ENCODE measurements around the gene FBXL13.
"Not testable (repeated sequence)": the region's sequence is repeated elsewhere in the genome, so short reads cannot be mapped to it uniquely, and the experiment has no call there.

Gene FBXL13

DNA sequence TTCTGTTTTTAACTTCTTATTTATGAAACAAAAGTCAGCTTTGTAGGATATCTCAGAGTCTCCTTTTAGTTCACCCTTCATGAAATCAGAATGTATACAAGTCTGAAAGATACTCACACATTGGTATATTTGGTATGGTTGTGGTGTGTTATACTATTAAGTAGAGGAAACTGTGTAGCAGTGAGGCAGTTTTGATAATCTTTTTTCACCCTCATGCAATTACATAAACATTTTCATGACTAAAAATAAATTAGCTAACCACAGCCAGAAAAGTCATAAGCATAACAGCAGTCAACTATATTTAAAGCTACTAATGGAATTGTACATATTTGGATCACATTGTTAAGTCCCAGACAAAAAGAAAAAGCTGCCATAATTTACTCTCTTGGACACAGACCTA, 263.7 kb downstream of the FBXL13 start:
- no peaks in the 10 kb centered on the region for H3K79me2 ChIP-seq (ENCODE audit: insufficient read depth, low read depth)
- H3K36me3 ChIP-seq (ENCODE audit: insufficient read depth) = no peaks in the 10 kb centered on the region
- H2AFZ ChIP-seq (ENCODE audit: low read depth) = 0 out of 2 replicates have a peak overlapping the region, but pooled peaks have one; percentile 11
- peak overlapping the region; percentile 55 for H3K4me2 ChIP-seq
- H3K4me3 ChIP-seq (IDR thresholded peaks at IDR 0.05; ENCODE audit: insufficient read depth, low read depth, low read length) = no peak overlapping the region
- H3K9ac ChIP-seq = no peak overlapping the region
- H3K27me3 ChIP-seq (ENCODE audit: insufficient read depth, low read depth) = no peaks in the 10 kb centered on the region
- peak overlapping the region; percentile 42 for H3K27ac ChIP-seq
- no peaks in the 10 kb centered on the region for H4K20me1 ChIP-seq (ENCODE audit: insufficient read depth)
- peaks cover 49% of the 10 kb centered on the region for H3K4me1 ChIP-seq (ENCODE audit: low read depth, poor library complexity, severe bottlenecking)
- TF ChIP-seq, protein P1, sequence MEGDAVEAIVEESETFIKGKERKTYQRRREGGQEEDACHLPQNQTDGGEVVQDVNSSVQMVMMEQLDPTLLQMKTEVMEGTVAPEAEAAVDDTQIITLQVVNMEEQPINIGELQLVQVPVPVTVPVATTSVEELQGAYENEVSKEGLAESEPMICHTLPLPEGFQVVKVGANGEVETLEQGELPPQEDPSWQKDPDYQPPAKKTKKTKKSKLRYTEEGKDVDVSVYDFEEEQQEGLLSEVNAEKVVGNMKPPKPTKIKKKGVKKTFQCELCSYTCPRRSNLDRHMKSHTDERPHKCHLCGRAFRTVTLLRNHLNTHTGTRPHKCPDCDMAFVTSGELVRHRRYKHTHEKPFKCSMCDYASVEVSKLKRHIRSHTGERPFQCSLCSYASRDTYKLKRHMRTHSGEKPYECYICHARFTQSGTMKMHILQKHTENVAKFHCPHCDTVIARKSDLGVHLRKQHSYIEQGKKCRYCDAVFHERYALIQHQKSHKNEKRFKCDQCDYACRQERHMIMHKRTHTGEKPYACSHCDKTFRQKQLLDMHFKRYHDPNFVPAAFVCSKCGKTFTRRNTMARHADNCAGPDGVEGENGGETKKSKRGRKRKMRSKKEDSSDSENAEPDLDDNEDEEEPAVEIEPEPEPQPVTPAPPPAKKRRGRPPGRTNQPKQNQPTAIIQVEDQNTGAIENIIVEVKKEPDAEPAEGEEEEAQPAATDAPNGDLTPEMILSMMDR (conservative IDR thresholded peaks at IDR 0.05; ENCODE audit: low read depth, low read length) = no peak

DNA sequence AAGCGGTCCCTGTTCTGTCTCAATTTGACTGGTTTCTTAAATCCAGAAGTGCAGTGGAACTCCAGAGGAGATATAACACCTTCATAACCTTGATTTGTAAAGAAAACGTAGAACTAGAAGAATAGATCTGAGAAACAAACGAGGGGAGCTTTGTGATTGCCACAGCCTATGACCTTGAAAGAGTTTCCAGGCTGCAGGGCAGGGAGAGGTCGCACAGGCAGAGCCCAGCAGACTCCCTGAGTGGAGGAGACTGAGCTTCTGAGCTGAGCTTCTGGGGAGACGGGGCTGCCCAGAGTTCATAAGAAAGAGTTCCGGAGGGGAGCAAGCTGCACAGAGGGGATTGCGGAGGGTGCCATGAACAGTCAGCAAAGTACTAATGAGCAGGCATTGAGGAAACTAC, 268.0 kb downstream of the FBXL13 start:
- Histone ChIP-seq H3K79me2 (ENCODE audit: insufficient read depth, low read depth) (no peaks in the 10 kb centered on the region), H3K36me3 (ENCODE audit: insufficient read depth) (no peaks in the 10 kb centered on the region), H4K20me1 (ENCODE audit: insufficient read depth) (no peaks in the 10 kb centered on the region), H3K4me1 (ENCODE audit: low read depth, poor library complexity, severe bottlenecking) (peaks cover 20% of the 10 kb centered on the region), H3K27ac (no peak overlapping the region), H3K4me2 (no peak overlapping the region), H2AFZ (ENCODE audit: low read depth) (no peak overlapping the region), H3K27me3 (ENCODE audit: insufficient read depth, low read depth) (no peaks in the 10 kb centered on the region), H3K4me3 (IDR thresholded peaks at IDR 0.05; ENCODE audit: insufficient read depth, low read depth, low read length) (no peak overlapping the region), H3K9ac (no peak overlapping the region)
- TF ChIP-seq, protein P1 (conservative IDR thresholded peaks at IDR 0.05; ENCODE audit: low read depth, low read length) = no peak

DNA sequence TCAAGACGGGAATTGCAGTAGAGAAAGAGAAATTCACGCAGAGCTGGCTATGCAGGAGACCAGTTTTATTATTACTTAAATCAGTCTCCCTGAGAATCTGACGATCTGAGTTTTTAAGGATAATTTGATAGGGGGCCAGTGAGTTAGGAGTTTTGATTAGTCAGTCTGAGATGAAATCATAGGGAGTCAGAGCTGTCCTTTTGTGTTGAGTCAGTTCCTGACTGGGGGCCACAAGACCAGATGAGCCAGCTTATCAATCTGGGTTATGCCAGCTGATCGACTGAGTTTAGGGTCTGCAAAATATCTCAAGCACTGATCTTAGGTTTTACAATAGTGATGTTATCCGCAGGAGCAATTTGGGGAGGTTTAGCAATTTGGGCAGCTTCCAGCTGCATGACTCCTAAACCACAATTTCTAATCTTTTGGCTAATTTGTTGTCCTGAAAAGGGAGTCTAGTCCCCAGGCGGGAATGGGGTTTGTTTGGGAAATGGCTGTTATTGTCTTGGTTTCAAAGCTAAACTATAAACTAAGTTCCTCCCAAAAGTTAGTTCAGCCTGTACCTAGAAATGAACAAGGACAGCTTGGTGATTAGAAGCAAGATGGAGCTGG, 278.5 kb downstream of the FBXL13 start:
- H4K20me1 ChIP-seq (ENCODE audit: insufficient read depth); H3K4me1 ChIP-seq (ENCODE audit: low read depth, poor library complexity, severe bottlenecking); H3K27ac ChIP-seq; H3K27me3 ChIP-seq (ENCODE audit: insufficient read depth, low read depth); H3K79me2 ChIP-seq (ENCODE audit: insufficient read depth, low read depth); H3K36me3 ChIP-seq (ENCODE audit: insufficient read depth); H2AFZ ChIP-seq (ENCODE audit: low read depth); H3K4me2 ChIP-seq; H3K4me3 ChIP-seq (IDR thresholded peaks at IDR 0.05; ENCODE audit: insufficient read depth, low read depth, low read length); H3K9ac ChIP-seq: not testable (repeated sequence)

DNA sequence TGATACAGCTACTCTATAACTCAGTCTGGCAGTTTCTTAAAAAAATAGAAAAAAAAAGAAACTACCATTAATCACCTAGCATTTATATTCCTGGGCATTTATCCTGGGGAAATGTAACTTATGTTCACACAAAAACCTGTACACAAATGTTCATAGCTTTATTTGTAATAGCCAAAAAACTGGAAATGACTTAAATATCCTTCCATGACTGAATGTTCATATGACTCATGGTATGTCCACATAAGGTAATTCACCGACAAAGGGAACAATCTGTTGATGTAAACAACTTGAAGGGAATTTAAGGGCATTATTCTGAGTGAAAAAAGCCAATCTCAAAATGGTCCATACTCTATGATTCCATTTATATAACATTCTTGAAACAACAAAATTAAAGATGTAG, 280.0 kb downstream of the FBXL13 start:
- H3K4me3 ChIP-seq (IDR thresholded peaks at IDR 0.05; ENCODE audit: insufficient read depth, low read depth, low read length); H3K27me3 ChIP-seq (ENCODE audit: insufficient read depth, low read depth); H2AFZ ChIP-seq (ENCODE audit: low read depth); H3K79me2 ChIP-seq (ENCODE audit: insufficient read depth, low read depth); H3K4me2 ChIP-seq; H3K9ac ChIP-seq; H3K36me3 ChIP-seq (ENCODE audit: insufficient read depth); H4K20me1 ChIP-seq (ENCODE audit: insufficient read depth); H3K27ac ChIP-seq; H3K4me1 ChIP-seq (ENCODE audit: low read depth, poor library complexity, severe bottlenecking): not testable (repeated sequence)

DNA sequence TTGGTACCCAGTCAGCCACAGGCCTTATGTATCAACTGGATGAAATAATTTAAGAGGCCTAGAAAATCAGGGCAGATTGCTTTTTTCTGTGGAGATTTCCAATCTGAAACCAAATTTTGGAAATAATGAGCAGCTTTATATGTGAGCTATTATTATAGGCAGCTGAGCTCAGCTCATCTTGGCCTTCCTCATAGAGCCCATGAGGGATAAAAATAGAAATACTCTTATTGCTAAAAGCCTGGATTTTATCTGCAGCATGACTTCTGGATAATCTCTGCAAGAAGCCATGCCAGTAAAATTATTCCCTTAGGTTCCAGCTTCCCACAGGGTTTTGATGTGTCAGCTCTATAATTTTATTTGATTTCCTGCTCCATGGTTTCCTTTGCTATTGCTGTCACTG, 282.8 kb downstream of the FBXL13 start:
- H3K36me3 ChIP-seq (ENCODE audit: insufficient read depth); H3K27ac ChIP-seq; H3K4me1 ChIP-seq (ENCODE audit: low read depth, poor library complexity, severe bottlenecking); H3K27me3 ChIP-seq (ENCODE audit: insufficient read depth, low read depth); H3K9ac ChIP-seq; H3K4me2 ChIP-seq; H2AFZ ChIP-seq (ENCODE audit: low read depth); H3K4me3 ChIP-seq (IDR thresholded peaks at IDR 0.05; ENCODE audit: insufficient read depth, low read depth, low read length); H4K20me1 ChIP-seq (ENCODE audit: insufficient read depth); H3K79me2 ChIP-seq (ENCODE audit: insufficient read depth, low read depth): not testable (repeated sequence)

DNA sequence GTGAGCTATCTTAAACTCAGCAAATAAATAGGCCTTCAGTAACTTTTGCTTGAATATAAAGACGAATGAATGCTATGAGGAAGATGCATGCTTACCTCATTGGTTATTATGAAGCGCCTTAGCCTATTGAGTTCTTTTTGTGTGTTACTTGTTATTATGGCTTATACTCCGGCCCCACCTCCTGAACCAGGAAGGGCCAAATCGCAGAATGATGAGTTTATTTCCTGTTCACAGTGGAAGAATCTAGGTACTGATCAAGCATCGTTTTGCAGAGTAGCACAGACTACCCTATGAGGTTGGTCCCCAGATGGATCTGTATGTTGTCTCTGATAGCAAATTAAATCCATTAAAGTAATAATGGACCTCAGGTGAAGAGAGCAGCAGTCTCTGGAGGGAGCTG, 283.2 kb downstream of the FBXL13 start:
- not testable (repeated sequence) for H3K79me2 ChIP-seq (ENCODE audit: insufficient read depth, low read depth); H3K27ac ChIP-seq; H2AFZ ChIP-seq (ENCODE audit: low read depth); H3K4me1 ChIP-seq (ENCODE audit: low read depth, poor library complexity, severe bottlenecking); H3K27me3 ChIP-seq (ENCODE audit: insufficient read depth, low read depth); H4K20me1 ChIP-seq (ENCODE audit: insufficient read depth); H3K4me2 ChIP-seq; H3K4me3 ChIP-seq (IDR thresholded peaks at IDR 0.05; ENCODE audit: insufficient read depth, low read depth, low read length); H3K9ac ChIP-seq; H3K36me3 ChIP-seq (ENCODE audit: insufficient read depth)

DNA sequence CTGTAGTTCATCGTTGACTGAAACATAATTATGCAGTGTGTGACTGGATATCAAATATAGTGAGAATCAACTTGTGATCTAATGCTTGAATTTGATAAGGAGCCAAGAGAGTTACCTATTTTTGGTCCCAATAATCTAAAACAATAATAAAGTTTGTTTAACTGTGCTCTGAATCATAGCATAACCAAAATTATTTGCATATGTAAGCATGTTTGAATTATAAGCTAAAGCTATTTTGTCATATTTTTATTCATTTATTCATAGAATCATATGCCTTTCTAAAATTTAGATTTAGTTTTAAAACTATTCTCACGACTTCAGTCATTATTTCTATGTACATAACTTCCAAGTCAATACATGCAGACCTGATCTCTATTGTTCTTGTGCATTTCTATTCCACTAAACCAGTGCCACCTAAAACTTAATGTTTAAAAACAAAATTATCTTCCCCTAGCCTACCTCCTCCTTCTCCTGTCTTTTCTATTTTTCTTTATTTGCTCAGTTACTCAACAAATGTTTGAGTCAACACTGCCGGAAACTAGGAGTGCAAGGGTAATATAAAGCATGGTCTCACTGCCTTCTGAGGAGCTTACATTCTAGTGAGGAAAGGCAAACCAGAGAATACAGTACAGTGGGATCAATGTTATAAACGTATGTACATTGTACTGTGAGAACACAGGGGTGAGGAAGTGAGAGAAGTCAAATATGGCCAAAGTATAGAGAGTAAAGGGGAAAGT, 284.1 kb downstream of the FBXL13 start:
- not testable (repeated sequence) for H3K9ac ChIP-seq; H3K79me2 ChIP-seq (ENCODE audit: insufficient read depth, low read depth); H3K27me3 ChIP-seq (ENCODE audit: insufficient read depth, low read depth); H3K36me3 ChIP-seq (ENCODE audit: insufficient read depth); H3K27ac ChIP-seq; H3K4me3 ChIP-seq (IDR thresholded peaks at IDR 0.05; ENCODE audit: insufficient read depth, low read depth, low read length); H2AFZ ChIP-seq (ENCODE audit: low read depth); H4K20me1 ChIP-seq (ENCODE audit: insufficient read depth); H3K4me1 ChIP-seq (ENCODE audit: low read depth, poor library complexity, severe bottlenecking); H3K4me2 ChIP-seq

DNA sequence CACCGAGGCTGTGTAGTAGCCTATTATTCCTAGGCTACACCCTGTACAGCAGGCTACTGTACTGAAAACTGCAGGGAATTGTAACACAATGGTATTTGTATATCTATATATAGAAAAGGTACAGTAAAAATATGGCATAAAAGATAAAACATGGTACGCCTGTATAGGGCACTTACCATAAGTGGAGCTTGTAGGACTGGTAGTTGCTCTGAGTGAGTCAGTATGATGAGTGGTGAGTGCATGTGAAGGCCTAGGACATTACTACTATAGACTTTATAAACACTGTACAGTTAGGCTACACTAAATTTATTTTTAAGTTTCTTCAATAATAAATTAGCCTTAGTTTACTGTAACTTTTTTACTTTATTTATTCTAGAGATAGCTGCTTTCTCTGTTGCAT, 285.8 kb downstream of the FBXL13 start:
- H4K20me1 ChIP-seq (ENCODE audit: insufficient read depth); H3K4me2 ChIP-seq; H3K27me3 ChIP-seq (ENCODE audit: insufficient read depth, low read depth); H3K36me3 ChIP-seq (ENCODE audit: insufficient read depth); H3K4me1 ChIP-seq (ENCODE audit: low read depth, poor library complexity, severe bottlenecking); H3K27ac ChIP-seq; H3K9ac ChIP-seq; H3K79me2 ChIP-seq (ENCODE audit: insufficient read depth, low read depth); H2AFZ ChIP-seq (ENCODE audit: low read depth); H3K4me3 ChIP-seq (IDR thresholded peaks at IDR 0.05; ENCODE audit: insufficient read depth, low read depth, low read length): not testable (repeated sequence)

DNA sequence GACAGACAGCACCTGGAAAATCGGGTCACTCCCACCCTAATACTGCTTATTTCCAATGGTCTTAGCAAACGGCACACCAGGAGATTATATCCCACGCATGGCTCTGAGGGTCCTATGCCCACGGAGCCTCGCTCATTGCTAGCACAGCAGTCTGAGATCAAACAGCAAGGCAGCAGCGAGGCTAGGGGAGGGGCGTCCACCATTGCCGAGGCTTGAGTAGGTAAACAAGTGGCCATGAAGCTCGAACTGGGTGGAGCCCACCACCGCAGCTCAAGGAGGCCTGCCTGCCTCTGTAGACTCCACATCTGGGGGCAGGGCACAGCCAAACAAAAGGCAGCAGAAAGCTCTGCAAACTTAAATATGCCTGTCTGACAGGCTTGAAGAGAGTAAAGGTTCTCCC, 293.7 kb downstream of the FBXL13 start:
- not testable (repeated sequence) for H3K4me2 ChIP-seq, H3K9ac ChIP-seq

More for the DNA sequence above, 293.7 kb downstream of the FBXL13 start:
- not testable (repeated sequence) for H3K27ac ChIP-seq; H2AFZ ChIP-seq (ENCODE audit: low read depth); H3K79me2 ChIP-seq (ENCODE audit: insufficient read depth, low read depth); H3K36me3 ChIP-seq (ENCODE audit: insufficient read depth); H3K27me3 ChIP-seq (ENCODE audit: insufficient read depth, low read depth); H3K4me3 ChIP-seq (IDR thresholded peaks at IDR 0.05; ENCODE audit: insufficient read depth, low read depth, low read length); H3K4me1 ChIP-seq (ENCODE audit: low read depth, poor library complexity, severe bottlenecking); H4K20me1 ChIP-seq (ENCODE audit: insufficient read depth)
